GM21367 (cell line): Measurements from ENCODE around the gene PPP6R1.

Experiments used
- ATAC-seq: cut with Tn5 transposase; IDR thresholded peaks from one replicate; pipeline ENCODE4 v1.9.1; 2021; ENCODE audit not compliant: unreplicated experiment

PPP6R1 gene

GRCh38 chr19:55259540-55260210, 858 bp upstream of the PPP6R1 start:
- ATAC-seq: no peak

GRCh38 chr19:55258476-55258827, 365 bp downstream of the PPP6R1 start:
- peak; percentile 3 for ATAC-seq

DNA sequence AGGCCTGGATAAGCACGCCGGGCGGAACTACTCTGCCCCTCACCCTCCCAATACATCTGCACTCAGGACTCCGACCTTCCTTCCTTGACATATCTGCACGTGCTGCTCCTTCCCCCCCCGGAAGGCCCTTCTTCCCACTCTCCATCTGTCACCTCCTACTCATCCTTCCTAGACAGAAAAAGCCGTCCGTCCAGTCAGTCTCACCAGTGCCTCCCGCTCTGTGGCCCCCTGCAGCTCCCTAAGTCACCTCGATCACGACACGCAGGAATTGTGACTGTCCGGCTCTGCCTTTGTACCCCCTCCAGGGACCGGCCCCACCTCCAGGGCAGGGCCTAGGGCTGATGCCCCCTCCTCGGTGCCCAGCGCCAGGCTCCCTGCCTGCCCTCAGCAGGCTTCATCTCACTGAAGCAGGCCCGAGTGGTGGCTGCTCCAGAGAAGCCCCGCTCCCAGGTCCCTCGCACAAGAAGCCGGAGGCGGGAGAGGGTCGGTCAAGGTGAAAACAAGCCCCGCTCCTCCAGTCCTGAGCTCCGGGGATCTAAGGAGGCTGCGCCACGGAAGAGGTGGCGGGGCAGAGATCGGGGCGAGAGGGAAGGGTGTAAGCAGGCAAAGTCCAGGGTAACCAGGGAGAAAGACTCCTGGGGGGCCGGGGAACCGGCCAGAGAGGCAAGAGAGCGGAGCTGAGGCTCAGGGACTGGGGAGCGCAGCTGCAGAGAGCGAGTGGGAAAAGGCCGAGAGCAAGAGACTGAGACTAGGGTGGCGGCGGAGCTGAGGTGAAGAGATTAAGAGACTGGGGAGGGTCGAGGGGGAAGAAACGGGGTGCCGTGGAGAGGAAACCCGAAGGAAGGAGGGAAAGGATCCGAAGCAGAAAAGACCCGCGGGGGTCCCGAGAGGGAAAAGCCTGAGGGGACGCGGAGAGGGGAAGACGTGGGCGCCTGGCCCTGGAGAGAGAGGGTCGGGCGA, 1.1 kb downstream of the PPP6R1 start:
- ATAC-seq: no peak

DNA sequence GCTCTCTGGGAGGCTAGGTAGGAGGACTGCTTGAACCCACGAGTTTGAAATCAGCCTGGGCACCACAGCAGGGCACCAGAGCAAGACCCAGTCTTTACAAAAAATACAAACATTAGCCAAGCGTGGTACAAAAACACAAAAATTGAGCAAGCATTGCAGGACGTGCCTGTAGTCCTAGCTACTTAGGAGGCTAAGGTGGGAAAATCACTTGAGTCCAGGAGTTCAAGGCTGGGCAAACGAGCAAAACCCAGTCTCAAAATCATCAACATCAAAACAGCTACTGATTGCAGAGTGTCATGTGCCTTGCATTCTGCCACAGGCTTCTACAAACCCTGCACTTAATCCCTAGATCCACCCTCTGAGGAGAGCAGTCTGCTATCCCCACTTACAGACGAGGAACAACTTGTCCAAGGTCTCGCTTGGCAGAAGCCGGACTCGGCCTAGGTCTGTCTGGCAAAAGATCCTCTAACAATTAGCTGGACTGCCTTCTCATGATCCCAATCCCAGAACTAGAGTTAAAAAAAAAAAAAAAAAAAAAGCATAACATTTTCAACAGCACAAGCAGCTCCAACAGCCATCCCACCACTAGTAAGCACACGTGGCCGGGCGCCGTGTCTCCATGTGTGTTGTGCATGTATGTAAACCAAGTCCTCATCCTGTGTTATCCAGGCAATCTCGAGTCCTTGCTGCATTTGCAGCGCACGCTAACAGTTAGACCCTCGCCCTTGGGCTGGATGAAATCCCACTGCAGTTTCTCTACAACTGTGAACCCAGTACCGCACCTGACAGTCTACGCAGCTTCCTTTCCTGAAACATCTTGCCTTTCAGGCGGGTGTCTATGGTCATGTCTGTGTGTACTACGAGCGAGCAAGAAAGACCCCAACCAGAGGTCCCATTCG, 2.0 kb downstream of the PPP6R1 start:
- ATAC-seq: no peak

- no peak for ATAC-seq
Measured at GRCh38 chr19:55255618-55256423, 3.0 kb downstream of the PPP6R1 start.

- no peak for ATAC-seq
Measured at GRCh38 chr19:55254625-55254977, 4.2 kb downstream of the PPP6R1 start.

DNA sequence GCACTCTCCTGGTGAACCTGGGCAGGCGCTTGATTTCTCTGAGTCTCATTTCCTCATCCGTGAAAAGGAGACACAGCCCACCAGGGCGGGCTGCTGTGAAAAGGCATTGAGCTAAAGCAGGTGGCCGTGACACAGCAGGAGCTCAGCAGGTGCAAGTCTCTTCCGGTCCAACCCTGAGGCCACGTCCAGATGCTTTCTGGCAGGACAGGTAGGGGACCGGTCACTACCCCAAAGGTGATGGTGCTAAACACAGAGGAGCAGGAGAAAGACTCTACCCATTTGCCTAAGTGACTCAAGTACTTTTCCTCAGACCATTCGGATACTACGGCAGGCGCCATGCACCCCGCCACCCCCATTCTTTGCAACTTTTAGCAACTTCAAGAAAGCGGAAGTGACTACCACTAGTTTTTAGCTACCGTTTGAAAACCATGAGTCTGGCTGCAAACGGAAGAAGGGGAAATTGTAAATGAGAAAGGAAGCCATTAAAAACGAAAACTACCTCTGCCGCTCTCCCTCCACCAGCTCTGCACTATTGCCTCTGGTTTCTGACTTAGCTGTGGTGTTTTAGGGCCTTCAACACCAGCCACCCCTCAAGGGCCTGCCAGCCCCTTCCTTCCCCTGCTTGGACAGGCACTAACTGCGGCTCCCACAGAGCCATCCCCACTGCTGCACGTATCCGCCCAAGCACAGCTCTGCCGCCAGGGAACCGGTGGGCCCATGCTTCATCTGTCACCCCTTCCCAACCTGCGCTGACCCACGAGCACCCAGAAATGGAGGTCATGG, 4.8 kb downstream of the PPP6R1 start:
- ATAC-seq: peak; percentile 28

DNA sequence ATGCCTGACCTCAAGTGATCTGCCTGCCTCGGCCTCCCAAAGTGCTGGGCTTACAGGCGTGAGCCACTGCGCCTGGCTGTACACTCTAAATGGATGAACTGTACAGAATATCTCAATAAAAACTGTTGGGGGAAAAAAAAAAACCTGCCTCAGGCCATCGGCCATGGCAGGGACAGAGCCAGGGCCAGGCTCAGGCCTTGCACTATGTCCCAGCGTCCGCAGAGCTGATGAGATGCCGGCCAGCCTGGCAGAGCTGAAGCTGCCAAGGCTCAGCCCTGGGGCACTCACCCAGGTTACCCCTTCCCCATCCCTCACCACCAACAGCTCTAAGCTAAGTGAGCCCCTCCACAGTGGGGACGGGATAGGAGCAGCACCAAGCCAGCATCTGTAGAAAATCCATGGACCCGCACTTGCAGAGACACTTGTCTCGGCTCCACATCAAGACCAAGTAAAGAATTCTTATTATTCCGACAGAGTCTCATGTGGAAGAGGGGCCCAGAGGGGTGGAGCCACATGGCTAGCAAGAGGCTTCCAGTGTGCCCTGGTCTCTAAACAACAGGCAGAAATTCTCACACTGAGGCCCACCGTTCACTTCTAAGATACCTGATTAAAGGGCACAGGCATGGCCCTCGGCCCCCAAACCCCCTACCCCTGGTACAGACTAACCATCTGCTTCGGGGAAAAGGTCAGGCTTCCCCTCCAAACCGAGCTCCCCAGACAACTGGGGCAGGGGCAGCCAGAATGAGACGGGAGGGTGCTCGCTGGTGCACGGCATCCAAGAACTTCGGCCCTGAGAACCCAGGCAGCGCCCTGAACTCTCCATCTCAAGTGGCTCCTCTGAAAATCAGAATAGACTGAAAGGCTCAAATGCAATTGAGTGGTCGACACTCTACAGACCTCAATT, 5.8 kb downstream of the PPP6R1 start:
- ATAC-seq: no peak

DNA sequence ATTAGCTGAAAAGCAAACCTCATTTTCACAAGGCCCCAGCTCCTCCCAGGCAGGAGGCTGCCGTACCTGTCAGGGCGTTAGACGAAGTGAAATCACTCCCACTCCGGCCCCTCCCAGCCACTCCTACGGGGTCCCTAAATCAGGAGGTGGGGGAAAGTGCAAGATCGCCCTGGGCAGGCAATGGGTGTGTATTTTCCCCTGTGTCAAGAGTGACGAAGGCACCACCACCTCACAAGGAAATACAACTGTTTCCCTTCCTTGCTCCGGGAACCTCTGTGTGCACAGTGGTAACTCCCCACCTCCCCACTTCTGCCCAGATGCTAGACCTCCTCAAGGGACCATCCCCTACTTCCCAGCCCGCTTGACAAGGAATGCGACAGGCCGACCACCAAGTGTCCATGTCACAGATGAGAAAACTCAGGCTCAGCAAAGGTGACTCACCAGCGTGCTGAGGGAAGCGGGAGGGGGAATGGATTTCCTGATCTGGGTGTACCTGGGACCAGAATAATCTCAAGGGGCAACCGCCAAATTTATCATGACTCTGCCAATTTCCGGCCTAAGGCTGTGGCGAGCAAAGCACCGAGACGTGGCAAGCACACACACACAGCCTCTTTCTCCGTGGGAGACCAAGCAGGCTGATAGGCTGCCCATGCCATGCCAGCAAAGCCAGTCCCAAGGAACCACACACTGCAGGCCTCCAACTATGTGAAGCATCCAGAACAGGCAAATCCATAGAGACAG, 7.3 kb downstream of the PPP6R1 start:
- no peak for ATAC-seq

DNA sequence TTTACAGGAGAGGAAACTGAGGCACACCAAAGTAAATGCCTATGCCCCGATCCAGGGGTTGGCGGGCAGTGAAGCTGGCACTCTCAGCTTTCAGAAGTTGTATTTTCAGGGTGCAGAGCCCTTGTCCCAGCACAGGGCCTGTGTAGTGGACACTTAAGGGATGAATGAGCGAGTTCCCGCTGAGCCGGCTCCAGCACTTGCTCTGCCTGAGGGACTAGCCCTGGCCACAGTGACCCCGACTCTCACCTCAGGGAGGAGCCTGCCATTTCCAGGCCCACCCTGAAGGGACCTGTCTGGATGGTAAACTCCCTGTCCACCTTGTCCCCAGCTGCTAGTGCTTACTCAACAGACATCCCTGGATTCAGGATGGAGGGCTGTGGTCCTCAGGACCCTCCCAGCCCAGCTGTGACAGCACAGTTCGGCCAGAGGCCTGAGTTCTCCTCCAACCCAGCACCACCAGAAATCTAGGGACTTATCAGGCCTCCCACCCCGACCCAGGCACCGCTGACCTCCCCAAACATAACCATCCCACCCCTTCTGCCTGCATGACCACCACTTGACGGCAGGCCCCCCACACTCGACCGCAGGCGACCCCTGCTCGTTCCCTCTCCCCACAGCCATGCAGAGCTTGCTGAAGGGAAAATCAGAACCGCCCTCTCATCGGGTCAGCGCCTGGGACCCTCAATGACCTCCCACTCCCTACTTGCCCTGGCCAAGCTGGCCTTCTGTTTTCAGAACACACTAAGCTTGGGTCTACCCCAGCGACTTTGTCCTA, 8.4 kb downstream of the PPP6R1 start:
- ATAC-seq: no peak

- no peak for ATAC-seq
Measured at GRCh38 chr19:55249841-55250240, 9.0 kb downstream of the PPP6R1 start.

DNA sequence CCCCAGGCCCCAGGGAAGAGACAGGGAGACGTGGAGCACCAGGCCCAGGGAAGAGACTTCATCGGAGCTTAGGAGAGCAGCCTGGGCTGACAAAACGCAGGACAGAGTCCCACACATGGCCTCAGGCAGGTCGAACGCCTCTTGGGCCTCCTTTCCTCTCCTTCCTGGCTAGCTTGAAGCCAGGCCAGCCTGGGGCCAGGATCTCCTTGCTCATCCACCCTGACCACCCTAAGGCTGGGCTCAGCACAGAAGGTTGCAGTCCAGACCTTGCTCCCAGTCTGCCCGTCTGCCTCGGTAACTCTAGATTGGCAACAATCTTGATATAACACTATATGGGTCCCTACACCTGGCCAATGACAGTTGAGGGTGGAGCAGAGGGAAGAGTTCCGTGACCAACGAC, 10.1 kb downstream of the PPP6R1 start:
- no peak for ATAC-seq

DNA sequence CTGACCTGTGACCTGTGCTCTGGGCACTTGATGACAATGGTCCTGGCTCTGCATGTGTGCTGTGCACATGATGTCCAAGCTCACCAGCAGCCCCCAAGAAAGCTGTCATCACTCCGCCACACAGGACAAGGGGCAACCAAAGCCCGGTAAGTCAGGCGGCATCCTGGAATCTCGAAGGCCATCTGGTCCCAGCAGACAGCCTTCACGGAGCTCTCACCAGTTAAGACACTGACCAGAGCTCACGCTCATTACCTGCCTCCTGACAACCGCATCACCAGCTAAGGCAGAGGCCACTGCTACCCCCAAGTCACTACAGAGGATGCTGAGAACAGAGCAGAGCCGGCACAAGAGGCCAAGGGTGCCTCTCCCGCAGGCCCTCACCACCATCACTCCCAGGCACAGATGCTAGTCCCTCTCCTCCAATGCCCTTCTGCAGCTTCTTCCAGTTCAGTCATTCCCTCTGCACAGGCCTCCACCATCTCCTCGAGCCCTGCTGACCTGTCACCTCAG, 10.6 kb downstream of the PPP6R1 start:
- ATAC-seq: no peak

- ATAC-seq: no peak
Measured at GRCh38 chr19:55247621-55248099, 11.2 kb downstream of the PPP6R1 start.

GRCh38 chr19:55246462-55247451, 12.1 kb downstream of the PPP6R1 start:
- ATAC-seq: no peak
